ENCODE data around the gene PHF2. TPM values are rescaled to one million over a fixed set of nuclear protein-coding genes. Genes with fewer than 3 reads are reported as not detected.

Gene PHF2
- total and polyA plus RNA-seq, 2 of the 8 experiments (the other 6 are each of a cell fraction or from before 2014, with no cell fraction given), result 3.4 to 9.4 TPM

GRCh38 chr9:93589688-93590087, 13.3 kb downstream of the PHF2 start:
- DNase-seq (ENCODE audit: low read depth in 1 of 2, low spot score in 2 of 2) (no peak), FAIRE-seq (no peak)
- Histone ChIP-seq H3K27ac (ENCODE audit: low read depth, low read length) (no peak overlapping the region), H4K5ac (ENCODE audit: insufficient read length, low read depth, low read length) (no peak overlapping the region), H2BK5ac (ENCODE audit: low read depth, low read length) (no peak overlapping the region), H4K8ac (ENCODE audit: extremely low read depth, insufficient read depth, low read length) (no peak overlapping the region), H3K4me1 (replicated peaks in 1 of 4; ENCODE audit: control insufficient read depth in 3 of 4, insufficient read depth in 4 of 4, low read length in 3 of 4) (peaks cover 0 to 10% (median 5%) of the 10 kb centered on the region in 4 experiments; a peak in 6 of 7 replicates), H4K91ac (replicated peaks; ENCODE audit: insufficient read length, low read length) (no peak overlapping the region), H3K4ac (replicated peaks; ENCODE audit: insufficient read length, low read depth, low read length) (no peak overlapping the region), H3K23me2 (ENCODE audit: low read depth, low read length) (no peaks in the 10 kb centered on the region), H3K4me2 (ENCODE audit: insufficient read depth in 1 of 2, low read depth in 2 of 2, low read length in 2 of 2) (no peak overlapping the region), H2AK5ac (ENCODE audit: low read depth, low read length) (no peak overlapping the region), H2AFZ (ENCODE audit: low read length) (no peak overlapping the region), H3K14ac (ENCODE audit: insufficient read length) (no peak overlapping the region), H3K9me3 (ENCODE audit: insufficient read depth in 2 of 2, low read depth in 1 of 2, low read length in 1 of 2) (no peaks in the 10 kb centered on the region), H3K18ac (ENCODE audit: extremely low read depth, low read length) (no peak overlapping the region), H3K9ac (replicated peaks in 1 of 4; ENCODE audit: extremely low read depth in 1 of 4, low read depth in 3 of 4, low read length in 3 of 4) (no peak overlapping the region), H3K27me3 (replicated peaks in 1 of 4; ENCODE audit: control insufficient read depth in 3 of 4, extremely low read depth in 1 of 4, insufficient read depth in 3 of 4, low read length in 3 of 4) (no peaks in the 10 kb centered on the region), H3K79me2 (ENCODE audit: control insufficient read depth in 1 of 2, insufficient read depth in 2 of 2, low read length in 2 of 2) (peaks cover 0 to 30% of the 10 kb centered on the region in 2 experiments; a peak in 2 of 4 replicates), H2BK12ac (ENCODE audit: low read depth, low read length) (no peak overlapping the region), H2BK120ac (replicated peaks; ENCODE audit: low read depth, low read length) (no peak overlapping the region), H4K20me1 (replicated peaks in 1 of 2; ENCODE audit: control insufficient read depth in 1 of 2, insufficient read depth in 2 of 2, low read length in 2 of 2) (peaks cover 5 to 6% of the 10 kb centered on the region in 2 experiments), H2BK20ac (ENCODE audit: low read length) (no peak overlapping the region), H3K23ac (ENCODE audit: insufficient read length) (no peak overlapping the region), H3K79me1 (ENCODE audit: low read depth, low read length) (peaks cover 18% of the 10 kb centered on the region), H2BK15ac (ENCODE audit: low read length) (no peak overlapping the region), H3K36me3 (ENCODE audit: control insufficient read depth in 2 of 4, insufficient read depth in 4 of 4, low read length in 3 of 4) (no peaks in the 10 kb centered on the region), H3K4me3 (ENCODE audit: extremely low read depth in 1 of 4, insufficient read depth in 2 of 4, low read depth in 3 of 4, low read length in 4 of 4) (no peak overlapping the region), H3K56ac (replicated peaks; ENCODE audit: insufficient read length, low read depth, low read length) (no peak overlapping the region)
- CTCF ChIA-PET (ENCODE audit: partially characterized antibody), result interaction anchor here (1.0 to 1.4 kb wide), 4 partner anchors 8 to 56 kb away, joined by 3 to 5 read pairs (median 3); no protein-coding TSS in a partner anchor
- POLR2A ChIA-PET (ENCODE audit: partially characterized antibody), result interaction anchor here (0.6 kb wide), 1 partner anchor 247 kb away, joined by 4 read pairs; no protein-coding TSS in a partner anchor
- no peak for TF ChIP-seq CHD1 (IDR thresholded peaks at IDR 0.05; ENCODE audit: low read depth, low read length)
- WGBS, 2 experiments (ENCODE audit: extremely low coverage in 1 of 2, insufficient coverage in 1 of 2, insufficient read length in 1 of 2, insufficient replicate concordance in 2 of 2, low coverage in 1 of 2, low lambda C conversion rate in 2 of 2, missing lambda C conversion rate in 1 of 2), result 71% methylated on average over 8 of the region's 8 CpGs; no CpG with 5 or more reads in 1 of the 2 experiments

All from H1 (cell line).